Endothelial cell of umbilical vein (primary cell): Measurements from ENCODE around the gene LARP1.

Source experiments
- EZH2 ChIP-seq: IDR thresholded peaks from 2 replicates; pipeline ENCODE4 v1.6.1; 2012; ENCODE audit warnings: borderline replicate concordance, low read depth, mild to moderate bottlenecking, moderate library complexity, low read length, inconsistent platforms; ENCODE audit not compliant: severe bottlenecking
- JUN ChIP-seq: IDR thresholded peaks from 2 replicates; pipeline ENCODE4 v1.6.1; 2011; ENCODE audit warnings: borderline replicate concordance, low read depth; ENCODE audit not compliant: insufficient read length, insufficient read depth
- POLR2A ChIP-seq: IDR thresholded peaks from 2 replicates; pipeline ENCODE4 v1.6.1; 2012; ENCODE audit warnings: low read depth, mild to moderate bottlenecking, control low read depth, low read length
- TF ChIP-seq, protein P1 (sequence below), 2 donors: IDR thresholded peaks; 1 replicate in 1 of 2; 2 replicates in 1 of 2; pipeline ENCODE4 v1.5.1; 2011; ENCODE audit warnings: low read length in 2 of 2, mild to moderate bottlenecking in 2 of 2, moderate library complexity in 2 of 2, control low read depth in 1 of 2, inconsistent platforms in 1 of 2, low read depth in 1 of 2; ENCODE audit not compliant: insufficient read depth in 1 of 2; ENCODE audit errors: extremely low read depth in 1 of 2

DNA sequence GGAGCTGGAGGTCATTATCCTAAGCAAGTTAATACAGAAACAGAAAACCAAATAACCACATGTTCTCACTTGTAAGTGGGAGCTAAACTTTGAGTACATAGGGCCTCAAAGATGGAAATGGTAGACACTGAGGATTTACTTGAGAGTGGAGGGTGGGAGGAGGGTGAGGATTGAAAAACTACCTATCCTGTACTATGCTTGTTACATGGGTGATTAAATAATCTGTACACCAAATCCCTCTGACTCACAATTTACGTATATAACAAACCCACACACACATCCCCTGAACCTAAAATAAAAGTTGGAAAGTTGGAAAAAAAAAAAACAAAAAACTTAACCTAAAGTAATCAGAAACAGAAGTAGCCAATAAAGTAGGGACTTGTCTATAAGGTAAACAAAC, 48.8 kb upstream of the LARP1 start:
- TF ChIP-seq, protein P1, sequence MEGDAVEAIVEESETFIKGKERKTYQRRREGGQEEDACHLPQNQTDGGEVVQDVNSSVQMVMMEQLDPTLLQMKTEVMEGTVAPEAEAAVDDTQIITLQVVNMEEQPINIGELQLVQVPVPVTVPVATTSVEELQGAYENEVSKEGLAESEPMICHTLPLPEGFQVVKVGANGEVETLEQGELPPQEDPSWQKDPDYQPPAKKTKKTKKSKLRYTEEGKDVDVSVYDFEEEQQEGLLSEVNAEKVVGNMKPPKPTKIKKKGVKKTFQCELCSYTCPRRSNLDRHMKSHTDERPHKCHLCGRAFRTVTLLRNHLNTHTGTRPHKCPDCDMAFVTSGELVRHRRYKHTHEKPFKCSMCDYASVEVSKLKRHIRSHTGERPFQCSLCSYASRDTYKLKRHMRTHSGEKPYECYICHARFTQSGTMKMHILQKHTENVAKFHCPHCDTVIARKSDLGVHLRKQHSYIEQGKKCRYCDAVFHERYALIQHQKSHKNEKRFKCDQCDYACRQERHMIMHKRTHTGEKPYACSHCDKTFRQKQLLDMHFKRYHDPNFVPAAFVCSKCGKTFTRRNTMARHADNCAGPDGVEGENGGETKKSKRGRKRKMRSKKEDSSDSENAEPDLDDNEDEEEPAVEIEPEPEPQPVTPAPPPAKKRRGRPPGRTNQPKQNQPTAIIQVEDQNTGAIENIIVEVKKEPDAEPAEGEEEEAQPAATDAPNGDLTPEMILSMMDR (IDR thresholded peaks at IDR 0.05; ENCODE audit: extremely low read depth in 1 of 2, insufficient read depth in 1 of 2, low read depth in 1 of 2, low read length in 2 of 2), result no peak
- no peak for TF ChIP-seq JUN
- TF ChIP-seq POLR2A, result no peak
- TF ChIP-seq EZH2, result no peak
